HG03565 (cell line): Measurements from ENCODE around the gene PACSIN1.

Experiments
- ATAC-seq: cut with Tn5 transposase; IDR thresholded peaks from one replicate; pipeline ENCODE4 v1.9.1; 2021; ENCODE audit warnings: mild to moderate bottlenecking, moderate library complexity; ENCODE audit not compliant: unreplicated experiment

The PACSIN1 gene

DNA sequence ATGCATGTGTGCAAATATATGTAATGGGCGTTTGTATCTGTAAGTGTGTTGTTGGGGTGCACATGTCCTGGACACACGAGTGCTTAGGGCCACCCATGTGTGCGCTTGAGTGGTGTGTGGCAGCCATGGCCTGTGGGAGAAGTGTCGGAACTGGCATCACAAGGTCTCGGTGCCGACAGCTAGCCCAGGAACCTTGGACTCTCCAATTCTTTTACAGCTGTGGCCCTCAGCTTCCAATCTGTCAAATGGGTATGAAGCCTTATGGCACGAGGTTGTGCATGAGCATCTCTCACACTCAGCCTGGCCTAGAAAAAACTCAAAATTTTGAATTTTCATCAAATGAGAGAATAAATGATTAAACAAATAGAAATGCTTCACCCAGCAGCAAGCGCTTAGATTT lies 48.2 kb downstream of the PACSIN1 start:
- ATAC-seq: no peak

DNA sequence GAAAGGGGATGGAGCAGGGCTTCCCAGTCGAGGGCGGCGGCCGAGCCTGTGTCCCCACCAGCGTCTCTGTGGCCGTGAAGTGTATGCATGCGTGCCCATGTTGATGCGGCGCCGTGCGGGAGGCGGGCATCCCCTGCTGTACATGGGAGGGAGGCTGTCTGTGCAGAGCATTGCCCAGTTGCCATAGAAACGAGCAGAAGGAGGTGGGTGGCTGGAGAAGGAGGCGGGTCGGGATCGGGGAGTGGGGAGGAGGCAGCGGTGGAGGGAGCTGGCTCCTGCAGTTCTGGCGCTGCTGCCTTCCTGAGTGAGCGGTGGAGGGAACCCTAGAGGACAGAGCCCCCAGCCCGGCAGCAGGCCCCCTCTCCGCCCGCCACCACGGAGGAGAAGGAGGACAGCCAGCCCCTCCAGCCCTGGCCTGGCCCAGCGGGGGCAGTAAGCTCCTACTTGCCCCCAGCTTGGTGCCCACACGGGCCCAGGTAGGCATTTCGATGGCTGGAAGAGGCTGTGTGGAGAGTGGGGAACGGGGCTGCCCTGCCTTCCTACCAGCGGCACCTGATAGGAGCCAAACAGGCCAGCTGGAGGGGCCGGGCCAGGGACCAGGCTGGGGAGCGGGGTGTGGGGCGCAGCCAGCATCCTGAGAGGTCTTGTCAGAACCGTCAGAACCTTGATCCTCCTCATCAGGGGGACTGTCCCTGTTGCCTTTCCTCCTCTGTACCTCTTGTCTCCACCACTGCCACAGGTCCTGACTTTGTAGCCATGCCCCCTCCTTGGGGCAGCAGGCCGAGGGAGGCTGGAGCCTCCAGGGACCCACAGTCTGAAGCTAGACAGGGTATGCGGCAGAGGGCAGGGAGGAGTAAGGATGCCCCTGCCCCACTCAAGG lies 49.0 kb downstream of the PACSIN1 start:
- ATAC-seq: no peak

DNA sequence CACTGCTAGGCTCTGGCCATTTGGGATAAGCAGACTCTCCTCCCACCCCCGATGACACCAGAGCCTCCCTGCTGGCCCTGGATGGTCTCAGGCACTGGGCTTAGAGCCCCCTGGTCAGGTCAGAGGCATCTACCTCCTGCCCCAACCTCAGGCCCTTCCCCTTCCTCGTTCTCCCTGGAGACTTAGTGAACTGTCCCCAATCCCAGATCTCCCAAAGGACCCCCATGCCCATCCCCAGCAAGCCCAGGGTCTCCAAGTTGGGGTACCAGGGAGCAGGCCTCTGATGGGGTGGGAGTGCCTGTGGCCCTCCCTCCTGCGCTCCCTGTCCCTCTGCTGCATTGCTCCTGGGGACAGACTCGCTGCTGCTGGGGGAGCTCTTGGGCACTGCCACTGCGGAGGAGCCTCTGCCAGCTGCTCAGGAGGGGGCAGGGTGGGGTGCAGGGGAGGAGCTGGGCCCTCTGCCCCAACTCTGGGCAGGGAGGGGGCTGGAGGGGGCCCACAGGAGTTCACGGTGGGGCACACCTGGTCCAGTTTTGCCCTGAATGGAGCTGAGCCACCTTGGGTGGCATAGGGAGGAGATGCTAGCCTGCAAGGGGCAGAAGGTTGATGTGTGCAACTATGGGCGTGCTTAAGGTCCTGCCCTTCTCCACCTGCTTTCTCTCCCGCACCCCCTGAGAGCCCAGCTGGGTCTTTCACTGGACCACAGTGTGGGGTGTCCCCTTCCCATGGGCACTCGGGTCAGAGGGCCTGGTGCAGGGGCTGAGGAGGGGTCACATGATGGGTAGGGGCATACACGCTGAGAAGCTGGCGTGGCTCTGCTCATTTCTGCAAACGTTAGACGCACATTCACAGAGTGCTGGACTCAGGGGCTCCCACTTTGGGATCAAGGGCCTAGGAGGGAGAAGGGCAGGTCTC lies 49.9 kb downstream of the PACSIN1 start:
- no peak for ATAC-seq

- no peak for ATAC-seq
Measured at GRCh38 chr6:34516391-34517324, 50.8 kb downstream of the PACSIN1 start.

GRCh38 chr6:34517461-34517881 lies 51.6 kb downstream of the PACSIN1 start:
- ATAC-seq: no peak

- ATAC-seq: no peak
Measured at GRCh38 chr6:34517966-34518365, 52.1 kb downstream of the PACSIN1 start.

DNA sequence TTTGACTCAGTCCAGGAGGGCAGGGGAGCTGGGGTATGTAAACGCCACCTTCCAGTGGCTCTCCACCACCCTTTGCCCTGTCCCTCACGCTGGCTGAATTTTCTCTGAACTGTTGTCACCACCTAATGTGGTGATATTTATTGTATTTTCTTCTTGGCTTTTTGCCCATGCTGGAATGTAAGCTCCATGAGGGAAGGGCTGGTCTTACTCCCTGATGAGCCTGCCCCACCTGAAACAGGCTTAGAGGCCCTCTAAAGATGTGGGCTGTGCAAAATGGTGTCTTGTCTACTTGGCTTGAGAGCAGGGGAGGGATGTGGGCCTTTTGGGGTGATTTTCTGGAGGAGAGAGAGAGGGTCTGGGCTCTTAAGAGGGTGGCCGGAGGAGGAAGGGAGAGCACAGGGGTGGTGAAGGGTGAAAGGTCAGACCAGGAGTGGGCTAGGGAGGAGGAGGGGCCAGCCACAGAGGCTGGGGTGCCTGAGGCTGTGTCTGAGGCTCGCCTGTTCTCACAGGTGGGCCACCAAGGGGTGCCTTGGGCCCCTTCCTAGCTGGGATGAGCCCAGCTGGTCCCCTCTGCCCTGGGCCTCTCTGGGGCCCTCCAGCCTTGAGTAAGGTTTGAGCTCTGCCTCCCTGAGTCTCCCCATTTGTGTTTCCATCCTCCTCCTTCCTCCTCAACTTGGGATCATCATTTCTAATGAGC lies 52.9 kb downstream of the PACSIN1 start:
- ATAC-seq: no peak

GRCh38 chr6:34519971-34520644 lies 54.2 kb downstream of the PACSIN1 start:
- ATAC-seq: no peak

DNA sequence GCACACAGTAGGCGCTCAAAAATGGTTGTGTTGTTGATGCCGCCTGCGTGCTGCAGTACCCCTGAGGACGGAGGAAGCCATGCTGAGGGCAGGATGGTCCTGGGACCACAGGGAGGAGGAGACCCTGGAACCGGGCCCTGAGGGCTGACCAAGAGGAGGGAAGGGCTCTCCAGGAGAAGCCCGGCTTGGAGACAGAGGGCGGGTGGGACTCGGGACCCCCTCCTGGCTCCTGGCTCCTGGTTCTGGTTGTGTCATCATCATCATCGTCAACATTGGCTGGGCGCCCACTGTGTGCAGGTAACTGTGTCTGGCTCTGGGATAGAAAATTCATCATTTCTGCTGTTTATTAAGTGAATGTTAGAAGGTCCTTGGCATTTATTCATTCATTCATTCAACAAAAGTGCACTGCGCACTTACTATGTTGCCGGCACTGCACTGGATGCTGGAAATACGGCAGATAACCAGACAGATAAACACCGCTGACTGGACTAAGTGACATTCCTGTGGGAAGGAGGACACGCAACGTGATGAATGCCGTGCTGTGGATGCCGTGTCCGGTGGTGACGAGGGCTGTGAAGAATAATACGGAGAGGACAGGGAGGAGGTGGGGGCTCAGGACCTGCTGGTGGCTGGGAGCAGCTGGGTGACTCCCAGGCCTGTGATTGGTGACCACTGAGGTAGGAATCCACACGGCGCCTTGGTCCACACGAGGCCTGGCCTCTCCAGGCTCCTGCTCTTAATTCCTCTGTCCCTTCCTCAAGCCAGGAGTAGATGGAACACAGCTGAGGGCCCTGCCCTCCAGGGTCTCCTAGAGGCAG lies 55.0 kb downstream of the PACSIN1 start:
- ATAC-seq: no peak

DNA sequence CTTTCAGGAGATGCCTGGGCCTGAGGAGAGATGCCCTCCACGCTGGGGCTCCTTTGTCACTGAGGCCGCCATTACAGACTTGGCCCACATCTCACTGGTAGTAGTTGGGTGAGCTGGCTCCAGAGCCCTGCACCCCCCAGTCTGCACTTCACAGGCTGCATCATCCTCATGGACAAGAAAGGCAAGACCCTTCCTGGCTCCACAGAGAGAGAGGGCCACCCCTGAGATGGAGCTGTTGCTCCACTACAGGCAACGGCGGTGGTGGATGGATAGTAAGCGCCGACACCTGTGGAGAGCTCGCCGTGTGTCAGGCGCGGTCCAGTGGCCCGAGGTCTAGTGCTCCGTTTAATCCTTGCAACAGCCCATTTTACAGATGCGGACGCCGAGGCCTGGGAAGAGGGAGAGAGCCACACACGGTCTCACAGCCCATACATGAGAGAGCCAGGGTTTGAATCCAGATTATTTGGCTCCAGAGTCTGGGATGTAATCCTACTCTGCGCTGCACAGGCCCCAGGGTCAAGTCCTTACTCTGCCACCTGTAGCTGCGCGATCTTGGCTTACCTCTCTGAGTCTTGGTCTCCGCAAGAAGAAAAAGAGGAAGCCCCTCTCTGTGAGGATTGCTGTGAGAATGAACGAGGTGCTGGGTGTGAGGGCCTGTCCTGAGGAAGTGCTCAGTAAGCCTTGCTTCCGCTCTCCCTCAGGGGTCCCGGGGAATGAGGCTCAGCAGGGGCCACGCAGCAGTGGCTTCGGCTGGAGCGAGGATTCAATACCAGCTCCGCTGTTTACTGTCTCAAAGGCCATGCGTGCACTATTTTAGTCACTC lies 55.8 kb downstream of the PACSIN1 start:
- ATAC-seq: no peak

GRCh38 chr6:34522761-34523160 lies 56.9 kb downstream of the PACSIN1 start:
- ATAC-seq: no peak

DNA sequence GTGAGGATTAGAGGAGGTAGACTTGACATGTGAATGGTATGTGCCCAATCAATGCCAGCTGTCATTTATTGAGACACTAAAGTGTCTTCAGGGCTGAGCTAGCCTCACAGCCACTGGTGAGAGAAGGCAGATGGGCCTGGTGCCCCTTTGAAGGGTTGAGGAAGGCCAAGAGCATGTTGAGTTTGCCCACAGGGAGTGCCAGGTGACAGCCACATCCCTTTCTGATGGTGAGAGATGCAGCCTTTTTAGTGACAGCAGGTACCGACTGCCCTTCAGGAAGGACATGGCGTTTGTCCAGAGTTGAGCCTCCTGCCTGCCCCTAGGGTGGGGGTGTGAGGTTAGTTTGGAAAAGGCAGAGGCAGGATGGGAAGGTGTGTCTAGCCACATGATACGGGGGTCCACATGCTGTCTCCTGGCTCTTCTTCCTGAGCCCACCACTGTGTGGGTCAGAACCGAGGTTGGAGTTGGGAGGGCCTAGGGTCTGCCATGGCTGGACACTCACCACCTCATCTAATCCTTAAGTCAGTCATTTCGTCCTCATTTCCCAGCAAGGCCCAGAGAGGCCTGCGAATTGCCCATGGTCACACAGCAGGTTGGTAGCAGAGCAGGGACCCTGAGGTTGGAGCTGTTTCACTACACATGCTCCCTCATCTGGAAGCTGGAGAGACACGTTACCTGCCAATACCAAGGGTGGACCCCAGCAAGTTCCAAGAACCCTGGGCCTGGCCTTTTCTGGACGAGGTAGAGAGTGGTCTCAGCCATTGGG lies 57.7 kb downstream of the PACSIN1 start:
- ATAC-seq: no peak

- ATAC-seq: no peak
Measured at GRCh38 chr6:34524499-34524898, 58.6 kb downstream of the PACSIN1 start.

- ATAC-seq: no peak
Measured at GRCh38 chr6:34524971-34525370, 59.1 kb downstream of the PACSIN1 start.

- no peak for ATAC-seq
Measured at GRCh38 chr6:34525431-34526175, 59.7 kb downstream of the PACSIN1 start.

DNA sequence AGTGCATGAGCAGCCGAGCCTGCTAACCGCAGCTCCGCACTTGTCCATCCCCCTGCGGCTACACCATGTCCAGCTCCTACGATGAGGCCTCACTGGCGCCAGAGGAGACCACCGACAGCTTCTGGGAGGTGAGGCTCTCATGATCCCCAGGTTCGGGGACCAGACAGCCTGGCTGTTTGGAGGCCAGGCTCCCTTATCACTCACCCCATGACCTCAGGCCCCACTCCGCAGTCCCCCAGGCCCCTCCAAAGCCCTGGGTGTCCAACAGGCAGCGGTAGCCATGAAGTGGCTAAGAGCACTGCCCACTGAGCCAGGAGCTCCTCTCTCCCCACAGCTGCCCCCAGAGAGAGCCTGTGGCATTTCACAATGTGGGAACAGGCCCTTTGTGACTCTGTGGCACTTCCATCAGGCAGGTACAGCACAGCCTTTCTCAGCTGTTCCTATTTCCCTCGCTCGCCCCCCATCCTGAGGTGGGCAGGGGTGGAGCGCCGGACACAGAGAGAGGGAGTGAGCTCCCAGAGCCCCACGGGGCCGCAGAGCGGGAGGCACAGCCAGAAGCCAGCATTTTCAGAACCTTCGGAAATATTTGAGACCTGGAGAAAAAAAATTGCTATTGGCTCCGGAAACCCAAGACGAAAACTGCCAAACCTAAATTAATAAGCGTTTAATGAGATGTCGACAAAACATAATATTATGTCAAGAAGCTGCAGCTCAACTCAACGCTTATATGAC lies 60.5 kb downstream of the PACSIN1 start:
- no peak for ATAC-seq
